NCI-H187 treated with DMSO at 0.1 percent for 48 hours (cell line): ENCODE data around the gene LINGO3.
"Not testable (repeated sequence)": the region's sequence is repeated elsewhere in the genome, so short reads cannot be mapped to it uniquely, and the experiment has no call there.

Source experiments
- DNase-seq: peaks from one replicate; lab custom pipeline; 2025; lab: John Stamatoyannopoulos, UW

The LINGO3 gene

GRCh38 chr19:2308114-2308556 is at the start of gene LINGO3:
LINGO3 (minus strand) TSS chr19:2308154; CDS start chr19:2291776, 16,378 bp downstream.
- no peak for DNase-seq

- DNase-seq, result no peak
Observed at GRCh38 chr19:2356036-2356646, 48.2 kb upstream of the LINGO3 start.

GRCh38 chr19:2355168-2356035 is 47.4 kb upstream of the LINGO3 start:
- DNase-seq, result no peak

DNA sequence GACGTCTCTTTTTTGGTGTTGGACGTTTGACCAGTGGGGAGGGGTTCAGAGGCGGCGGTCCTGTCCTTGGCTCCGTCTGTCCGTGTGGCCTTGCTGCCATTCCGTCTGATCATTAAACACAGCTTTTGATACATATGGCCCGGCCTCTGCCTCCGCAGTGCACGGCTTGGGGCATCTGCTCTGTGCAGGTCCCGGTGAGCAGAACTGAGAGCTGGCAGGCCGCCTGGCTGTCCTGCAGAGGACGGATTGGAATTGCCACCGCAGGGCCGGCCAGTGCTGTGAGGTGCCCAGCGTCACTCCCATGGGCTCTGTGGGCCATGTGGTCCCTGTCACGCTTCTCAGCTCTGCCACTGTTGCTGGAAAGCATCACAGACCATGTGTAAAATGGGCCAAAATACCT is 46.7 kb upstream of the LINGO3 start:
- no peak for DNase-seq

DNA sequence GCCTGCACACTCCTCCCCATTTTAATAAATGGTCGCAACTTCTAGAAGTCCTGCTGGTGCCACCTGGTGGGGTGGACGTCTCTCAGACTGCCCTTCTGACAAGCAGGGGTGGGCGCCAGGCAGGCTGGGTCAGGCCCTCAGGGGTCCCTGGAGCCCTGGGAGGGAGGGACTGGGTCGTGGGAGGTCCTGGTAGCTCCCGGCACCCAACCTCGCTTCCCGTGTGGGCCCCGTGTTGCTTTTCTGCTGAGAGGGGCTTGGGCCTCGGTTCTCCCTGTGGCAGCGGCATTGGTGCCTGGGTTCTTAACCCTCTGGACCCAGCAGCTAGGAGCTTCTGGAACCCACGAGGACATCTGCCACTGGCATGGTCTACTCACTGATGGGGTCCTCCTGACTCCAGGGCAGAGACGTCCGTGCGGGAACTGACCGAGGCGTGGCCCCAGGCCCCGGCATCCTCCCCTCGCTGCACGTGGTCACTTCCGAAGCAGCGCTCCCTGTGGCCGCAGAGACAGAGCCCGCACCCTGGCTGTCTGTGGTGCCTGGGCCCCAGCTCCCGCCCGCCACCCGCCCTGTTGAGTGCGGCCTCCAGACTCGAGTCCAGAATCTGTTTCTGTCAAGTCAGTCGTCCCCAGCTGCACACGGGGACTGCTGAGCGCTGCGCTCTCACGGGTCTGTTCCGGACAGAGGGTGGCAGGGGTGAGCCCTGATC is 46.1 kb upstream of the LINGO3 start:
- no peak for DNase-seq

DNA sequence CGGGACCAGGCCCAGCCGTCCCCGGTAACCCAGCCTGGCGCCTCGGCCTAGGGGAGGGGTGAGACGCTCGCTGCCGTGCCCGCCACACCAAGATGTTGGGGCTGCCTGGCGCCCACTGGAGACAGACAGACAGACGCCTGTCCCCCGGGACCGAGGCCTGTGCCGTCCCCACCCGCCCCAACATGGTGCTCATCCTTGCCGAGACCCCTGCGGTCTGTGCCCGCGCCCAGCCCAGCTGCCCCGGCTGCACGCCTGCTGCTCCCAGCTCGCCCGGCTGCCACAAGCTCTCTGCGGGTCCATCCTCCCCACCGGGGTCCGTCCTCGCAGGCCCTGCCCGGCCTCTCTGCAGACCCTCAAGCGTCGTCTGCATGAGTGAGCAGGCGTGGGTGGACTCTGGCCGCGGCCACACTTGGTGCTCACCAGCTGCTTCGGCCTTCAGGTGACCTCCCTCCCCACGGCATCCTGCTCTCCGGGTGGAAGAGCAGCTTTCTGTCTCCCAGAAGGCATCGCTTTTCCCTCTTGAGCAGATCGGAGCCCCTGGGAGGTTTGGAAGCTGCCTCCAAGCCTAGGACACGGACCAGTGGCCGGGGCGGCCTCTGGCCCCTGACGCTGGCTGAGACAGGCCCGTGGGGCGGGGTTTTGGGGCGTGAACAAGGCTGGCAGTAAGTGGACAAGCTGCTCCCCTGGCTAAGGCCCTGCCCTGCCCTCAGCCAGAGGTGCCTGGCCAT is 45.4 kb upstream of the LINGO3 start:
- DNase-seq, result no peak

DNA sequence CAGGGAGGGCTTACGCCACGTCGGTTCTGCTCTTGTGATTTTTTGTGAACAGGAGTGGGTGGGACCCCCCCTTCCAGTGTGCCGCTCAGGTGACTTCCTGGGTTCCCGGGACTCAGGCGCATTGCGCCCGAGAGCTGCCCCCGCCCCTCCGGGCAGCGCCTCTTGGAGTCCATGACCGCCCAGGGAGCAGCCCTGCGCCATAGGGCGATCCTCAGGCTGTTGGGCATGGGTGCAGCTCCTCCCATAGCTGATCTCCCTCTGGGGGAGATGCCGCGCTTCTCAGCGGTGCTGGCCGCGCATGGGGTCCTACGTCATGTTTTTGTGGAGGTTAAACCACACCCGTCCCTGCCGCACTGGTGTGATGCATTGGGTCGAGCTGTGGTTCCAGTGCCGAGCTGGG is 44.2 kb upstream of the LINGO3 start:
- DNase-seq, result no peak

DNA sequence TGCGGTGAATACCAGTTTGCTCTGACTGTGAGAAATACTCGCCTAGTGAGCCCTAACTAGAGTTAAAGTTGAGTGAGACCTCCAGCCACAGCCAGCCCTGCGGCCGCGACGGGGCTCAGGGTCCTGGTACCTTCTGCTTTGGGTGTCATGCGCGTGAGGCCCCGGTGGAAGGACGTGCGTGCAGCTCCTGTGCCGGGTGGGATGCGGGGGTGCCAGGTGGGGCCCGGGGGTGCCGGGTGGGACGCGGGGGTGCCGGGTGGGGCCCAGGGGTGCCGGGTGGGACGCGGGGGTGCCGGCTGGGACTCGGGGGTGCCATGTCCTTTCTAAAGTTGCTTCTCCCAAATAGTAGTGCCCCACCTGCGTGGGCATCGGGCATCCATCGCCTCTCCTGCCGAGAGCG is 43.6 kb upstream of the LINGO3 start:
- DNase-seq, result no peak

- DNase-seq, result no peak
Observed at GRCh38 chr19:2350656-2351055, 42.7 kb upstream of the LINGO3 start.

- DNase-seq, result not testable (repeated sequence)
Observed at GRCh38 chr19:2349818-2350217, 41.9 kb upstream of the LINGO3 start.

- no peak for DNase-seq
Observed at GRCh38 chr19:2345794-2346663, 38.1 kb upstream of the LINGO3 start.

GRCh38 chr19:2345076-2345475 is 37.1 kb upstream of the LINGO3 start:
- no peak for DNase-seq

- no peak for DNase-seq
Observed at GRCh38 chr19:2344381-2344870, 36.5 kb upstream of the LINGO3 start.

GRCh38 chr19:2343289-2343982 is 35.5 kb upstream of the LINGO3 start:
- DNase-seq, result no peak

DNA sequence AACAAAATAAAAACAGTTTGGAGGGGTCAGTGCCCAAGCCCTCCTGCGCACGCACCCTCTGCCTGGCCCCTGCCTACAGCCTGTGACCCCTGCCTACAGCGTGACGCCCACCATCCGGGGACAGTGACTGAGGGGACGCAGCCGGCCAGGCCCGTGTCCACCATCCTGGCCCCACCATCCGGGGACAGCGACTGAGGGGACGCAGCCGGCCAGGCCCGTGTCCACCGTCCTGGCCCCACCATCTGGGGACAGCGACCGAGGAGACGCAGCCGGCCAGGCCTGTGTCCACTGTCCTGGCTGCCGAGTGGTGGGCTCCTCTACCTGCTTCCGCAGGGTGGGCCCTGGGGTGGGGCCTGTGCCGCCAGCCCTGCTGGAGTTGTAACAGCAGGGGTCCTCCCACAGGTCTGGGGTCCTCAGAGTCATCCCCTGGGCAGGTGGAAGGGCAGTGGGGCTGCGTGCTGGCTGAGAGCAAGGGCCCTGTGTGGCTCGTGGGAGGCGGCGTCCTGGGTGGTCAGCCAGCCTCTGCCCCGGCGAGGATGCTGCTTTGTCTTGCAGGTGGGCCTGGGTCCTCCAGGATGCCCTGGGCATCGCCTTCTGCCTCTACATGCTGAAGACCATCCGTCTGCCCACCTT is 34.8 kb upstream of the LINGO3 start:
- no peak for DNase-seq

DNA sequence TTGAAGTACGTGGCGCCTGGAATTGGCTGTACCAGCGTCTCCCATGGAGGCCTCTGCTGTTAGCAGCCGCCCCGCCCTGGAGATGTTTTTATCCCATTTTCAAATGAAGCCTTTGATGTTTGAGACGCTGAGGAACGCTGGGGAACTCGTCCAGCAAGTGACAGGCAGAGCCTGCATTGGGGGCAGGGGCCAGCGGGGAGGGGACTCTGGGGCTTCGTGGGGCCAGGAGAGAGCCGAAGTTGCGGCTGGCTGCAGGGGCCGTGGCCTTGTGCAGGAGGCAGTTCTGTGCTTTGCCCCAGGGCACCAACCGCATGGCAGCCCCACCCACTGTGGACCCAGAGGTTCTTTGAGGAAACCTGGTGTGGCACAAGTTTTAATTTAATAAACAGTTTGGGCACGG is 34.0 kb upstream of the LINGO3 start:
- DNase-seq, result no peak

- no peak for DNase-seq
Observed at GRCh38 chr19:2341244-2341751, 33.3 kb upstream of the LINGO3 start.

- DNase-seq, result no peak
Observed at GRCh38 chr19:2340496-2341243, 32.7 kb upstream of the LINGO3 start.
